SK-N-MC (cell line): Measurements from ENCODE around the gene SFXN5.
"Not testable (repeated sequence)": the region's sequence is repeated elsewhere in the genome, so short reads cannot be mapped to it uniquely, and the experiment has no call there.

ENCODE experiments used
- DNase-seq: peaks from one replicate; pipeline ENCODE4 v3.0.0-alpha.2; 2011; ENCODE audit warnings: low read depth, low spot score
- H3K27ac ChIP-seq: fragments of 200-600 bp; sonication (generic); 2 replicates; pipeline ENCODE4 v1.5.1; 2016; ENCODE audit warnings: mixed run types
- H3K36me3 ChIP-seq: fragments of 200-600 bp; sonication (generic); 2 replicates; pipeline ENCODE4 v1.6.1; 2017; ENCODE audit warnings: antibody characterized with exemption, low read length, mixed read lengths; ENCODE audit not compliant: insufficient read depth
- H3K4me3 ChIP-seq: fragments of 200-600 bp; sonication (generic); 2 replicates; pipeline ENCODE4 v1.5.1; 2016
- H3K9ac ChIP-seq: fragments of 200-600 bp; sonication (generic); 2 replicates; pipeline ENCODE4 v1.8.0; 2017; ENCODE audit warnings: mixed run types, mixed read lengths; ENCODE audit not compliant: insufficient read length
- H3K9me3 ChIP-seq: fragments of 200-600 bp; sonication (generic); 2 replicates; pipeline ENCODE4 v1.6.1; 2017; ENCODE audit warnings: low read depth, mild to moderate bottlenecking, antibody characterized with exemption, low read length, moderate library complexity, mixed read lengths
- EZH2 ChIP-seq: fragments of 200-600 bp; sonication (generic); IDR thresholded peaks from one replicate; pipeline ENCODE4 v1.6.1; 2017; ENCODE audit warnings: antibody characterized with exemption
- FOXP2 ChIP-seq: optimal IDR thresholded peaks from 2 replicates; pipeline ENCODE3; 2011; ENCODE audit warnings: mild to moderate bottlenecking, moderate library complexity; ENCODE audit not compliant: insufficient read depth; ENCODE audit errors: extremely low read length, control extremely low read depth
- POLR2AphosphoS5 ChIP-seq: IDR thresholded peaks from 2 replicates; pipeline ENCODE4 v1.6.1; 2012; ENCODE audit warnings: mild to moderate bottlenecking, low read depth, low read length, borderline replicate concordance

SFXN5 gene

GRCh38 chr2:73071360-73072128 is at the start of gene SFXN5:
TSS of gene SFXN5 (minus strand) at chr2:73071712. CDS start at chr2:73071705, 7 bp downstream.
- Histone ChIP-seq H3K4me3 (peak within 1 kb of the TSS; percentile 92), H3K9me3 (no peaks in the 10 kb centered on the region), H3K36me3 (no peaks in the 10 kb centered on the region), H3K27ac (peak within 1 kb of the TSS; percentile 92), H3K9ac (peak within 1 kb of the TSS; percentile 95)
- peak; percentile 52 for TF ChIP-seq POLR2AphosphoS5
- TF ChIP-seq EZH2: no peak
- TF ChIP-seq FOXP2: peak; percentile 60
- no peak for DNase-seq

GRCh38 chr2:73119611-73120239 is 48.2 kb upstream of the SFXN5 start:
- H3K4me3 ChIP-seq, H3K9me3 ChIP-seq, H3K27ac ChIP-seq, DNase-seq, H3K9ac ChIP-seq, H3K36me3 ChIP-seq: not testable (repeated sequence)

- no peak overlapping the region for H3K27ac ChIP-seq
- H3K9me3 ChIP-seq: no peaks in the 10 kb centered on the region
Observed at GRCh38 chr2:73117441-73117840, 45.9 kb upstream of the SFXN5 start.

GRCh38 chr2:73116182-73116960 is 44.9 kb upstream of the SFXN5 start:
- no peak overlapping the region for H3K9ac ChIP-seq
- H3K4me3 ChIP-seq: no peak overlapping the region
- no peak for TF ChIP-seq EZH2
- H3K27ac ChIP-seq: no peak overlapping the region
- no peak for DNase-seq
- no peaks in the 10 kb centered on the region for H3K36me3 ChIP-seq
- H3K9me3 ChIP-seq: no peaks in the 10 kb centered on the region

More at GRCh38 chr2:73117441-73117840, 45.9 kb upstream of the SFXN5 start:
- no peak for DNase-seq
- H3K36me3 ChIP-seq: no peaks in the 10 kb centered on the region
- TF ChIP-seq POLR2AphosphoS5 (no peak), EZH2 (no peak), FOXP2 (no peak)
- H3K4me3 ChIP-seq: no peak overlapping the region
- H3K9ac ChIP-seq: no peak overlapping the region

GRCh38 chr2:73114273-73114867 is 42.9 kb upstream of the SFXN5 start:
- no peak for DNase-seq
- H3K36me3 ChIP-seq: no peaks in the 10 kb centered on the region
- H3K27ac ChIP-seq: no peak overlapping the region
- no peaks in the 10 kb centered on the region for H3K9me3 ChIP-seq
- H3K4me3 ChIP-seq: peak overlapping the region; percentile 96; the same call in 1 of the 2 replicates
- TF ChIP-seq POLR2AphosphoS5 (no peak), FOXP2 (no peak), EZH2 (no peak)
- H3K9ac ChIP-seq: no peak overlapping the region

- TF ChIP-seq EZH2: no peak
- peak; percentile 63 for TF ChIP-seq POLR2AphosphoS5
- H3K4me3 ChIP-seq: peak within 1 kb of the TSS; percentile 96
Observed at GRCh38 chr2:73112913-73113854, 41.7 kb upstream of the SFXN5 start, which contains the start of gene RAB11FIP5. TSS of gene RAB11FIP5 (minus strand) at chr2:73112948. CDS start at chr2:73112777, 171 bp downstream.

GRCh38 chr2:73112026-73112912 is 40.8 kb upstream of the SFXN5 start:
- Histone ChIP-seq H3K9ac (peak overlapping the region; percentile 86), H3K9me3 (no peaks in the 10 kb centered on the region), H3K36me3 (no peaks in the 10 kb centered on the region), H3K27ac (no peak overlapping the region), H3K4me3 (peak overlapping the region; percentile 93)
- DNase-seq: no peak
- TF ChIP-seq EZH2: no peak
- no peak for TF ChIP-seq POLR2AphosphoS5
- no peak for TF ChIP-seq FOXP2

More at GRCh38 chr2:73112913-73113854, 41.7 kb upstream of the SFXN5 start, which contains the start of gene RAB11FIP5:
- DNase-seq: no peak
- Histone ChIP-seq H3K9ac (peak within 1 kb of the TSS; percentile 86), H3K27ac (no peak within 1 kb of the TSS), H3K36me3 (no peaks in the 10 kb centered on the region), H3K9me3 (no peaks in the 10 kb centered on the region)
